Epithelial cell of prostate (primary cell): ENCODE data around the gene PADI3.

ENCODE experiments used
- DNase-seq: peaks from one replicate; pipeline ENCODE4 v3.0.0-alpha.2; 2011; ENCODE audit warnings: low read depth, low spot score
- H3K27ac ChIP-seq: fragments of 450-650 bp; 2 replicates; pipeline ENCODE4 v1.5.1; 2017; ENCODE audit warnings: mild to moderate bottlenecking

The PADI3 gene, protein sequence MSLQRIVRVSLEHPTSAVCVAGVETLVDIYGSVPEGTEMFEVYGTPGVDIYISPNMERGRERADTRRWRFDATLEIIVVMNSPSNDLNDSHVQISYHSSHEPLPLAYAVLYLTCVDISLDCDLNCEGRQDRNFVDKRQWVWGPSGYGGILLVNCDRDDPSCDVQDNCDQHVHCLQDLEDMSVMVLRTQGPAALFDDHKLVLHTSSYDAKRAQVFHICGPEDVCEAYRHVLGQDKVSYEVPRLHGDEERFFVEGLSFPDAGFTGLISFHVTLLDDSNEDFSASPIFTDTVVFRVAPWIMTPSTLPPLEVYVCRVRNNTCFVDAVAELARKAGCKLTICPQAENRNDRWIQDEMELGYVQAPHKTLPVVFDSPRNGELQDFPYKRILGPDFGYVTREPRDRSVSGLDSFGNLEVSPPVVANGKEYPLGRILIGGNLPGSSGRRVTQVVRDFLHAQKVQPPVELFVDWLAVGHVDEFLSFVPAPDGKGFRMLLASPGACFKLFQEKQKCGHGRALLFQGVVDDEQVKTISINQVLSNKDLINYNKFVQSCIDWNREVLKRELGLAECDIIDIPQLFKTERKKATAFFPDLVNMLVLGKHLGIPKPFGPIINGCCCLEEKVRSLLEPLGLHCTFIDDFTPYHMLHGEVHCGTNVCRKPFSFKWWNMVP

GRCh38 chr1:17248781-17249180 is at the start of gene PADI3:
TSS of gene PADI3 (plus strand) at chr1:17249098. CDS start at chr1:17249138, 40 bp downstream.
- no peak for DNase-seq
- H3K27ac ChIP-seq = no peak within 1 kb of the TSS

DNA sequence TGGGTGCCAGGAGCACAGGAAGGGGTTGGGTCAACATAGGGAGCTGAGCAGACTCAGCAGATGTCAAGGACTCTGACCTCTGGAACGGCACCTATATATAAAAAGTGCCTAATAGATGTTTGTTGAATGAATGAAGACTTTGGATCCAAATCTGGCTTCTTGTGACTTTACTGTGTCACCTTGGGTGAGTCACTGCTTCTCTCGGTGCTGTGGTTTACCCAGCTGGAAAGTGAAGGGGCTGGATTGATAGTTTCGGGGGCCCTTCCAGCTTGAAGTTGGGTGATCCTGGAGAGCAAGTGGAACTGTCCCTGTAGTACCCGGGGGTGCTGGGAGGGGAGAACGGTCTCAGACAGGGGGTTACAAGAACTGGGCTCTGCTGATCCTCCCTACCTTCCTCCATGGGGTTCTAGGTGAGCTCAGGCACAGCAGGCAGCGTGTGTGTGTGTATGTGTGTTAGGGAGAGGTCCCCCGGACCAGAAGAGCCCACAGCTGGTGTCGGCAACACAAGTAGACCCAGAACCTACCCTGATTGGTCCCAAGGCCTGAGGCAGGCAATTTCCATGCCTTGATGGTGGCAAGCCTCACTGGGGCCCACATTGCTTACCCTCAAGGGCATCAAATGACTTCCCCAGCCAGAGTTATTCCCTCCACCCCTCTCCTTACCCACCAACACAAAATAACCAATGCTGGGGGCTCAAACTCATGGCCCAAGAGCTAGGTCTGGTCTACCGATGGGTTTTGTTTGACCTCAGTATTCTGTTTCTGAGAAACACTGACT is 49.4 kb upstream of the PADI3 start:
- H3K27ac ChIP-seq = no peak overlapping the region
- no peak for DNase-seq

DNA sequence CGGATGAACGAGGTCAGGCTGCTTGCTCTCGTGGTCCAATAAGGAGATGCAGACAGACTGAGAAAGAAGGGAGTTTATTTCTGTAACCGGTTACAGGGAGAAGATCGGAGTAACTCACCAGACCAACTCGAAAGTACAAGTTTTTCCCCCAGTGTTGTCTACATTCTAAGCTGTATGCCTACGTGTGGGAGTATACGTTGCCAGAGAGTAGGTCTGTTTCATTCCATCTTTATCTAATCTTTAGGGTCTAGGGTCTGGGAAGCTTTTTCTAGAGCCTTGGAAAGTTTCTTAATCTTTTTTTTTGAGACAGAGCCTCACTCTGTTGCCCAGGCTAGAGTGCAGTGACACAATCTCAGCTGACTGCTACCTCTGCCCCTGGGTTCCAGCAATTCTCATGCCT is 48.7 kb upstream of the PADI3 start:
- DNase-seq = no peak
- H3K27ac ChIP-seq = no peak overlapping the region

DNA sequence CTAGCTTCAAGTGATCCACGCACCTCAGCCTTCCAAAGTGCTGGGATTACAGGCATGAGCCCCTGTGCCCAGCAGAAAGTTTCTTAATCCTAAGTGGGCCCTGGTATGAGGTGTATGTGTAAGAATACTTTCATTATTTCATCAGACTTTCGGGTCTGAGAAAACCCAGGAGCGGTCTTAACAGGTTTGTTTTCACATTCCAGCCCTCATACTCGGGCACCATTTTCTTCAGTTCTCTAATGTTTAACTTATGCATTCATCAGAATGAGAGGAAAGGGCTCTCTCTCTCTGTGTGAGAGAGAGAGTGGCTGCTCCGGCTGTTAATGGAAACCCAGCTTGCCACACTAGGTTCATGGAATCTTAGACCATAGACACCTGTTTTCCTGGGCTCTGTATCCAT is 48.1 kb upstream of the PADI3 start:
- no peak overlapping the region for H3K27ac ChIP-seq
- DNase-seq = no peak

GRCh38 chr1:17201201-17202021 is 47.5 kb upstream of the PADI3 start:
- no peak overlapping the region for H3K27ac ChIP-seq
- DNase-seq = no peak

GRCh38 chr1:17204546-17205440 is 44.1 kb upstream of the PADI3 start, which contains the start of gene PADI1:
TSS of gene PADI1 (plus strand) at chr1:17205128. CDS start at chr1:17205218, 90 bp downstream.
- peak; percentile 59 for DNase-seq
- peak within 1 kb of the TSS; percentile 19 for H3K27ac ChIP-seq

DNA sequence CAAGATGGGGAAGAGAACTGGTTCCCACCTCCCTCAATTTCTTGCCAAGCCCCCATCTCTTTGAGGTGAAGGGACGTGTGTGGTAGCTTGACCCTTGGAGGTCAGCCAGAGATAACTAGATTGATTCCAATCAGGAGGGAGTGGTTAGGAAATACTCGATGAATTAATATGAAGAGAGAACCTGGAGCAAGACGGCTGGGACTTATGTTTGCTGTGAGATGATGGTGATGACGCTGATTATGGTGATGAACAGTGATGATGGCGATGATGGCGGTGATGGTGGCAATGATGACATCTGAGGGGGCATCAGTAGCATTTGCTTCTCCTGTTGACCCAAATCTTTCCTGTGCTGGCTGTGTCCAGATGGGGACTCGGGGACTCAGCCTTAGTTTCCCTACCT is 43.2 kb upstream of the PADI3 start:
- DNase-seq = no peak
- H3K27ac ChIP-seq = no peak overlapping the region

GRCh38 chr1:17206196-17206595 is 42.7 kb upstream of the PADI3 start:
- no peak overlapping the region for H3K27ac ChIP-seq
- no peak for DNase-seq

- H3K27ac ChIP-seq = peak overlapping the region; percentile 62
- DNase-seq = no peak
These were observed 41.9 kb upstream of the PADI3 start for GRCh38 chr1:17207046-17207445.

DNA sequence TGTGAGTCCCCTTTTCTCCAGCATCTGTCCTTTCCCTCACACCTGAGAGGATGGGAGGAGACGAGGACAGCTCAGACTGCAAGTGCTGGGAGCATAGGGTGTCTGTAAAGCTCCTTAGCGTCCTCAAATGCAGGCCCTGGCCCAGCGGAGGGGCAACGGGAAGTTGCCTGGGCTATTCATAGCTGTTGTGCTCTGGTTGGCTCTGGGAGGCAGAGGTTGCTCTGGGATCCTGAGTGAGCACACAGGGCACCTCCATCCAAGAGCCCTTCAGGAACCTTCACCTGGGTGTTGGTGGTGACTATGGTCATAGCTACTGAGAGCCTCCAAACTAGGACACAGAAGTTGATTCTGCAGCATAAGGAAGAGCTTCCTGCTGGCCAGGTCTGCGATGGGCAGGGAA is 41.4 kb upstream of the PADI3 start:
- H3K27ac ChIP-seq = peak overlapping the region; percentile 62
- no peak for DNase-seq

GRCh38 chr1:17207966-17208418 is 40.9 kb upstream of the PADI3 start:
- H3K27ac ChIP-seq = peak overlapping the region; percentile 62
- no peak for DNase-seq

GRCh38 chr1:17208546-17208945 is 40.4 kb upstream of the PADI3 start:
- peak overlapping the region; percentile 62 for H3K27ac ChIP-seq
- no peak for DNase-seq

DNA sequence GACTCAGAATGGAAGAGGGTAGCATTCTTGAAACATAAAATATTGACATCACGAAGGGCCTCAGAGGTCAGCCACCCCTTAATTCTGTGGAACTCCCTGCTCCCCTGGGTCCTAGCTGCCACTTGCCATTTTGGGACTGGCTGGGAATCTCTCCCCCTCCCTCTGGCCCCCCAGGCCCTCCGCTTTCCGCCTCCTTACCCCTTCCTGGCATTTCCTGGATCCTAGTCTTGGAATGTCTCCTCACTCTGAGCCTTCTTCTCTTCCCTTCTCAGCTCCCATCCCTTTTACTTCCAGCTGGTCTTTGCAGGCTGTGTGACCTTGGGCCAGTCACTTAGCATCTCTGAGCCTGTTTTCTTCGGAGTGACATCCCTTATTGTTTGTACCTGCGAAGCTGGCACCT is 39.5 kb upstream of the PADI3 start:
- no peak overlapping the region for H3K27ac ChIP-seq
- no peak for DNase-seq

GRCh38 chr1:17210176-17210575 is 38.7 kb upstream of the PADI3 start:
- no peak overlapping the region for H3K27ac ChIP-seq
- no peak for DNase-seq

- DNase-seq = no peak
- no peak overlapping the region for H3K27ac ChIP-seq
These were observed 37.5 kb upstream of the PADI3 start for GRCh38 chr1:17211377-17211776.

DNA sequence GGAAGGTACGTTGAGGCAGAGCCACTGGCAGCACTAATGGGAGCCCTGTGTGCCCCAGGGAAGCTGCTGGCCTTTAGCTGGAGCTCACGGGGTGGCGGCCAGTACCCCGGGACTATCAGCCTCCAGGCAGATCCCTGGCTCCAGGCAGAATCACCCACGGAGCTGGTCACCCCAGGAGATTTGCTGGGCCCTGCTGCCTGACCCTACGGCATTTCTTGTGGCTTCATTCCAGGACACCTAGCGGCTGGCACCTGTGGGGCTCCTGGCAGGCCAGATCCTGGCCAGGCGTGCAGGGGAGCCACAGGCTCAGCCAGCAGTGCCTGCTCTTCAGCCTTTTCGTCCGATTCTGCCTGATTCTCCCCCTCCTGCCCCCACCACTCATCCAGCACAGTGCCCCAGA is 36.9 kb upstream of the PADI3 start:
- no peak for DNase-seq
- H3K27ac ChIP-seq = peak overlapping the region; percentile 85

- DNase-seq = no peak
- H3K27ac ChIP-seq = peak overlapping the region; percentile 85
These were observed 36.3 kb upstream of the PADI3 start for GRCh38 chr1:17212487-17213121.

GRCh38 chr1:17213148-17213781 is 35.6 kb upstream of the PADI3 start:
- DNase-seq = no peak
- H3K27ac ChIP-seq = peak overlapping the region; percentile 85
